ENCODE results near the gene SMAP2.
A peak's percentile ranks its signal among the peaks of the same experiment; 100 is the strongest.

The SMAP2 gene

GRCh38 chr1:40451238-40451585 is 77.7 kb downstream of the SMAP2 start:
- Histone ChIP-seq H3K4me1 (ENCODE audit: control insufficient read depth, insufficient read depth, low read length) (peaks cover 8% of the 10 kb centered on the region; the same call in 1 of the 2 replicates), H3K4me3 (ENCODE audit: low read depth, low read length) (peak overlapping the region; percentile 88), H3K9ac (ENCODE audit: low read length) (peak overlapping the region; percentile 79), H3K27me3 (ENCODE audit: control insufficient read depth, insufficient read depth, low read length) (no peaks in the 10 kb centered on the region), H3K27ac (ENCODE audit: low read depth, low read length) (no peak overlapping the region), H3K9me3 (ENCODE audit: control insufficient read depth, insufficient read depth, low read depth, low read length) (peaks cover 34% of the 10 kb centered on the region), H3K36me3 (ENCODE audit: control insufficient read depth, insufficient read depth, low read length) (peaks cover 19% of the 10 kb centered on the region)

- Histone ChIP-seq H3K9ac (ENCODE audit: low read length) (no peak overlapping the region), H3K27me3 (ENCODE audit: control insufficient read depth, insufficient read depth, low read length) (no peaks in the 10 kb centered on the region), H3K9me3 (ENCODE audit: control insufficient read depth, insufficient read depth, low read depth, low read length) (peaks cover 62% of the 10 kb centered on the region), H3K4me1 (ENCODE audit: control insufficient read depth, insufficient read depth, low read length) (peaks cover 8% of the 10 kb centered on the region; the same call in 1 of the 2 replicates), H3K4me3 (ENCODE audit: low read depth, low read length) (no peak overlapping the region), H3K36me3 (ENCODE audit: control insufficient read depth, insufficient read depth, low read length) (peaks cover 56% of the 10 kb centered on the region), H3K27ac (ENCODE audit: low read depth, low read length) (no peak overlapping the region)
Observed at GRCh38 chr1:40454873-40455272, 81.3 kb downstream of the SMAP2 start.

- H3K9ac ChIP-seq (ENCODE audit: low read length): no peak overlapping the region
- H3K27me3 ChIP-seq (ENCODE audit: control insufficient read depth, insufficient read depth, low read length): no peaks in the 10 kb centered on the region
- H3K27ac ChIP-seq (ENCODE audit: low read depth, low read length): no peak overlapping the region
- no peak overlapping the region for H3K4me3 ChIP-seq (ENCODE audit: low read depth, low read length)
- H3K4me1 ChIP-seq (ENCODE audit: control insufficient read depth, insufficient read depth, low read length): no peaks in the 10 kb centered on the region
- peaks cover 60% of the 10 kb centered on the region for H3K36me3 ChIP-seq (ENCODE audit: control insufficient read depth, insufficient read depth, low read length)
- H3K9me3 ChIP-seq (ENCODE audit: control insufficient read depth, insufficient read depth, low read depth, low read length): peaks cover 88% of the 10 kb centered on the region
Observed at GRCh38 chr1:40462956-40463590, 89.5 kb downstream of the SMAP2 start.

- Histone ChIP-seq H3K9me3 (ENCODE audit: control insufficient read depth, insufficient read depth, low read depth, low read length) (peaks cover 72% of the 10 kb centered on the region), H3K4me1 (ENCODE audit: control insufficient read depth, insufficient read depth, low read length) (no peaks in the 10 kb centered on the region), H3K9ac (ENCODE audit: low read length) (no peak overlapping the region), H3K4me3 (ENCODE audit: low read depth, low read length) (no peak overlapping the region), H3K36me3 (ENCODE audit: control insufficient read depth, insufficient read depth, low read length) (peaks cover 15% of the 10 kb centered on the region), H3K27ac (ENCODE audit: low read depth, low read length) (no peak overlapping the region), H3K27me3 (ENCODE audit: control insufficient read depth, insufficient read depth, low read length) (no peaks in the 10 kb centered on the region)
Observed at GRCh38 chr1:40469327-40469726, 95.8 kb downstream of the SMAP2 start.
